SU-DHL-6 (cell line): Measurements from ENCODE around the gene COL4A1.

Source experiments
- H2AFZ ChIP-seq: fragments of 200-600 bp; sonication (generic); 2 replicates; pipeline ENCODE4 v1.6.1; 2014; ENCODE audit warnings: low read depth, mild to moderate bottlenecking, moderate library complexity, mixed read lengths, antibody characterized with exemption, low read length; ENCODE audit not compliant: severe bottlenecking
- H3F3A ChIP-seq: fragments of 200-600 bp; shearing (Covaris generic); 2 replicates; pipeline ENCODE4 v1.6.0; 2016; ENCODE audit warnings: antibody characterized with exemption, mild to moderate bottlenecking; ENCODE audit not compliant: insufficient read depth
- H3K27ac ChIP-seq: fragments of 200-600 bp; sonication (generic); 2 replicates; pipeline ENCODE4 v1.5.1; 2016; ENCODE audit warnings: low read depth, mild to moderate bottlenecking, low read length, moderate library complexity, mixed read lengths
- H3K27me3 ChIP-seq: fragments of 200-600 bp; sonication (generic), shearing (Covaris generic); 2 replicates; pipeline ENCODE4 v1.6.0; 2014; ENCODE audit warnings: mild to moderate bottlenecking, low read length
- H3K36me3 ChIP-seq: fragments of 200-600 bp; sonication (generic); 2 replicates; pipeline ENCODE4 v1.6.1; 2014; ENCODE audit warnings: mild to moderate bottlenecking, low read length, mixed read lengths
- H3K4me2 ChIP-seq: fragments of 300-600, 200-600 bp; shearing (Covaris generic), sonication (generic); 2 replicates; pipeline ENCODE4 v1.6.0; 2014; ENCODE audit warnings: low read length, low read depth, mild to moderate bottlenecking; ENCODE audit not compliant: poor library complexity, severe bottlenecking
- H3K4me3 ChIP-seq: fragments of 200-600 bp; sonication (generic); 2 replicates; pipeline ENCODE4 v1.5.1; 2014; ENCODE audit warnings: antibody characterized with exemption, low read length, mild to moderate bottlenecking, mixed read lengths; ENCODE audit not compliant: insufficient read depth, poor library complexity, severe bottlenecking
- H3K79me2 ChIP-seq: fragments of 200-600 bp; sonication (generic); 2 replicates; pipeline ENCODE4 v1.6.1; 2014; ENCODE audit warnings: mild to moderate bottlenecking, low read length, moderate library complexity; ENCODE audit not compliant: insufficient read depth
- H3K9ac ChIP-seq: fragments of 200-600 bp; sonication (generic); 2 replicates; pipeline ENCODE4 v1.7.0; 2014; ENCODE audit warnings: mild to moderate bottlenecking, low read length
- H3K9me2 ChIP-seq: fragments of 200-600 bp; sonication (generic); replicated peaks from 2 replicates; pipeline ENCODE4 v1.6.1; 2014; ENCODE audit warnings: low read length; ENCODE audit not compliant: insufficient read depth
- H3K9me3 ChIP-seq: fragments of 200-600 bp; sonication (generic); 2 replicates; pipeline ENCODE4 v1.6.1; 2014; ENCODE audit warnings: low read length, mixed read lengths; ENCODE audit not compliant: insufficient read depth
- H4K20me1 ChIP-seq: fragments of 200-600 bp; sonication (generic); 2 replicates; pipeline ENCODE4 v1.6.1; 2014; ENCODE audit warnings: low read depth, mild to moderate bottlenecking, antibody characterized with exemption, low read length, moderate library complexity, mixed read lengths
- EZH2phosphoT487 ChIP-seq: fragments of 200-600 bp; sonication (generic), shearing (Covaris generic); conservative IDR thresholded peaks from 2 replicates; pipeline ENCODE4 v1.6.1; 2018; ENCODE audit warnings: mild to moderate bottlenecking, antibody characterized with exemption, low read length, moderate library complexity, mixed read lengths
- TF ChIP-seq, protein P1 (sequence below): fragments of 200-600 bp; sonication (generic); IDR thresholded peaks from one replicate; pipeline ENCODE4 v1.5.1; 2017; ENCODE audit warnings: antibody characterized with exemption, mild to moderate bottlenecking, low read length, moderate library complexity; ENCODE audit not compliant: insufficient read depth, poor library complexity, severe bottlenecking

COL4A1 gene

DNA sequence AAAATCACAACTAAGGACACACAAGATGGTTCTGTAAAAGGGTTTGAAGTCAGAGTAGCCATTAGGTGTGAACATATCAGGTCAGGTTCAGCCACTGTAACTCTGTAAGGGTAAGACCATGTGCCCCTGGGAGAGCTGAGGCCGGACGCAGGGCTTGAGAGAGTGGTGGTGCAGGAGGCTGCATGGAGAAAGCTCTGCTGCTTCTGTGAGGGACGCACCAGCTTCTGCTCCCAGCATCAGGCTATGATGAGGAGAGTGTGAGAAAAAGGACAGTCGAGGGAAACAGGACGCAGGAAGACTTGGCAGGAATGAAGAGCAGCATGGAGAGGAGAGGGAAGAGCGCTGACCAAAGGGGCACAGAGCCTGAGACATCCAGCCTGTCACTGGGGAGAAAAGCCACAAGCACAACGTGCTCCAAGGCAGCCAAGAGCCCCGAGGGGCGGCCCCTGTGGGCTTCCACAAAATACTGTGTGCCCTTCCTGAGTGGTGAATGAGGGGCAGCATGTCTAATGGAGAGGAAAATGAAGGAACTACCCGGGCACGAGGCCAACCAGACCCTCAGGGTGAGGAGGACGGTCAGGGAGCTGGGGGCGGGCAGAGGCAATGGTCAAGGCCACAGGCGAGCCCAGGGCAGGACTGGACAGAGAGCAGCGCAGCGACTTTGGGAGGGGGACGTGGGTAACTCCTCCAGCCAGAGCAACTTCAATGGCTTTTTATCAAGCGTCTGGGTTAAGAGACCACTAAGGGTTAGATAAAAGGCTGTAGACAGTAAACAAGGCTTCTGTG is 107.7 kb downstream of the COL4A1 start:
- no peaks in the 10 kb centered on the region for H3K9me3 ChIP-seq

DNA sequence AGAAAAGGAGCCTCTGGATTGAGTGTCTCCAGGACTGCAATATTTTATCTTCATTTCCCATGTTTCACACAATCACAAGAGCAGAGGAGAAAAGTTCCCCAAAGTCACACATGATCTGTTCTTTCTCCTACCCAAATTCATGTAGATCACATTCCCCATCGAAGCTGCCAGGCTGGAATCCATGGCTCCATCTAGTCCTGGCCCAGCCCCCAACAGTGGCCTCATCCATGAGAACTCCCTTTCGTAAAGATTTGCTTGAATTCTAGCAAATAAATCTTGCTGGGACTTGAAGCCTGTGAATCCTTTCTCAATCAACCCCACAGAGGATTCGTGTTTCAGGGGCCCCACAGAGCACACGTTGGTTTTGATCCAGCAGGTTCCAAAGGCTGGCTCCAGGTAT is 109.5 kb downstream of the COL4A1 start:
- Histone ChIP-seq H2AFZ (no peak overlapping the region), H3K79me2 (no peaks in the 10 kb centered on the region), H3K27ac (no peak overlapping the region), H3K27me3 (no peaks in the 10 kb centered on the region), H3K9me3 (no peaks in the 10 kb centered on the region), H4K20me1 (no peaks in the 10 kb centered on the region), H3K36me3 (no peaks in the 10 kb centered on the region), H3K4me2 (no peak overlapping the region), H3F3A (no peaks in the 10 kb centered on the region), H3K4me3 (no peak overlapping the region), H3K9ac (no peak overlapping the region), H3K9me2 (no peaks in the 10 kb centered on the region)
- TF ChIP-seq EZH2phosphoT487 = no peak
- TF ChIP-seq, protein P1, sequence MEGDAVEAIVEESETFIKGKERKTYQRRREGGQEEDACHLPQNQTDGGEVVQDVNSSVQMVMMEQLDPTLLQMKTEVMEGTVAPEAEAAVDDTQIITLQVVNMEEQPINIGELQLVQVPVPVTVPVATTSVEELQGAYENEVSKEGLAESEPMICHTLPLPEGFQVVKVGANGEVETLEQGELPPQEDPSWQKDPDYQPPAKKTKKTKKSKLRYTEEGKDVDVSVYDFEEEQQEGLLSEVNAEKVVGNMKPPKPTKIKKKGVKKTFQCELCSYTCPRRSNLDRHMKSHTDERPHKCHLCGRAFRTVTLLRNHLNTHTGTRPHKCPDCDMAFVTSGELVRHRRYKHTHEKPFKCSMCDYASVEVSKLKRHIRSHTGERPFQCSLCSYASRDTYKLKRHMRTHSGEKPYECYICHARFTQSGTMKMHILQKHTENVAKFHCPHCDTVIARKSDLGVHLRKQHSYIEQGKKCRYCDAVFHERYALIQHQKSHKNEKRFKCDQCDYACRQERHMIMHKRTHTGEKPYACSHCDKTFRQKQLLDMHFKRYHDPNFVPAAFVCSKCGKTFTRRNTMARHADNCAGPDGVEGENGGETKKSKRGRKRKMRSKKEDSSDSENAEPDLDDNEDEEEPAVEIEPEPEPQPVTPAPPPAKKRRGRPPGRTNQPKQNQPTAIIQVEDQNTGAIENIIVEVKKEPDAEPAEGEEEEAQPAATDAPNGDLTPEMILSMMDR = no peak

More for the DNA sequence above, 107.7 kb downstream of the COL4A1 start:
- H3K9ac ChIP-seq = no peak overlapping the region
- no peaks in the 10 kb centered on the region for H3K79me2 ChIP-seq
- H4K20me1 ChIP-seq = no peaks in the 10 kb centered on the region
- no peak overlapping the region for H3K4me3 ChIP-seq
- TF ChIP-seq, protein P1 = no peak
- no peak for TF ChIP-seq EZH2phosphoT487
- H3K4me2 ChIP-seq = no peak overlapping the region
- no peaks in the 10 kb centered on the region for H3K9me2 ChIP-seq
- no peak overlapping the region for H2AFZ ChIP-seq
- no peaks in the 10 kb centered on the region for H3K36me3 ChIP-seq
- no peaks in the 10 kb centered on the region for H3F3A ChIP-seq
- H3K27me3 ChIP-seq = no peaks in the 10 kb centered on the region
- H3K27ac ChIP-seq = no peak overlapping the region

DNA sequence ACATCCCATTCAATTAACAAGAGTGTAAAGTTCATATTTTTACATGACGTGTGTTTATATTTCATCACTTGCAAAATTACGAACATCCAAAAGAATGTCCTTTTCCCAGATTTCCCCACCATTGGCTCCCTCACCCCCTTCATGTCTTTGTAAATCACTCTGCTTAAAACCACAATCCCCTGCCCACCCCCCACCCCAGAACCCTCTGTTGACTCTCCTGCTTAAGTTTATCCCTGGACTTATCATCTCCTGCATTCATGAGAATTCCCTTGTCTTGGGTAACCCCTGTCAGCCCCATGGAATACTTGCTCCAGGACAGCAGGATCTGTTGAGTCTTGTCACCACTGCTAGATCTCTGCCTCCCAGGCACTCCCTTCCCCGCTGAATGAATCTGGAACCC is 109.9 kb downstream of the COL4A1 start:
- H3K9ac ChIP-seq = no peak overlapping the region
- no peak overlapping the region for H3K27ac ChIP-seq
- no peaks in the 10 kb centered on the region for H3K36me3 ChIP-seq
- no peak overlapping the region for H3K4me2 ChIP-seq
- no peak overlapping the region for H3K4me3 ChIP-seq
- H4K20me1 ChIP-seq = no peaks in the 10 kb centered on the region
- H3K9me2 ChIP-seq = no peaks in the 10 kb centered on the region
- no peaks in the 10 kb centered on the region for H3K9me3 ChIP-seq
- TF ChIP-seq, protein P1 = no peak
- TF ChIP-seq EZH2phosphoT487 = no peak
- no peaks in the 10 kb centered on the region for H3K27me3 ChIP-seq
- H3F3A ChIP-seq = no peaks in the 10 kb centered on the region
- no peaks in the 10 kb centered on the region for H3K79me2 ChIP-seq
- H2AFZ ChIP-seq = no peak overlapping the region
